Lung (tissue), 12 donors: ENCODE measurements around the gene MAU2. TPM values are rescaled to one million over a fixed set of nuclear protein-coding genes. Genes with fewer than 3 reads are reported as not detected.

ENCODE experiments used
- ATAC-seq: fragments of 200-7000 bp; cut with Tn5 transposase; one replicate; pipeline ENCODE4 v1.9.1; 2020; ENCODE audit warnings: moderate number of reproducible peaks; ENCODE audit not compliant: insufficient read depth, low FRiP score
- DNase-seq, 3 donors: peaks; one replicate each; pipeline ENCODE4 v3.0.0-alpha.2; 2013 to 2017
- H3K27ac ChIP-seq, 2 donors: one replicate each; pipeline ENCODE4 v1.5.1; 2013; ENCODE audit warnings: mild to moderate bottlenecking in 2 of 2, moderate library complexity in 2 of 2, control low read depth in 1 of 2, inconsistent platforms in 1 of 2, low read depth in 1 of 2, low read length in 1 of 2
- H3K27me3 ChIP-seq, 3 donors: one replicate each; pipeline ENCODE4 v1.5.1; 2013; ENCODE audit warnings: low read length in 2 of 3; ENCODE audit not compliant: control insufficient read depth in 3 of 3, insufficient read depth in 3 of 3
- H3K36me3 ChIP-seq, 4 donors: one replicate each; pipeline ENCODE4 v1.5.1; 2013; ENCODE audit warnings: low read length in 4 of 4, mild to moderate bottlenecking in 1 of 4, moderate library complexity in 1 of 4; ENCODE audit not compliant: control insufficient read depth in 4 of 4, insufficient read depth in 4 of 4
- H3K4me1 ChIP-seq, 5 donors: one replicate each; pipeline ENCODE4 v1.5.1; 2013; ENCODE audit warnings: low read length in 5 of 5, mild to moderate bottlenecking in 2 of 5, moderate library complexity in 1 of 5; ENCODE audit not compliant: control insufficient read depth in 5 of 5, insufficient read depth in 5 of 5
- H3K4me3 ChIP-seq: one replicate; pipeline ENCODE4 v1.5.1; 2013; ENCODE audit warnings: mild to moderate bottlenecking, control low read depth, moderate library complexity
- H3K9ac ChIP-seq, 2 donors: one replicate each; pipeline ENCODE4 v1.5.1; 2013; ENCODE audit warnings: low read length in 2 of 2, control low read depth in 1 of 2; ENCODE audit not compliant: insufficient read depth in 1 of 2
- H3K9me3 ChIP-seq, 4 donors: one replicate each; pipeline ENCODE4 v1.5.1; 2013; ENCODE audit warnings: low read length in 3 of 4, mild to moderate bottlenecking in 1 of 4, moderate library complexity in 1 of 4; ENCODE audit not compliant: control insufficient read depth in 4 of 4, insufficient read depth in 3 of 4
- CTCF ChIP-seq: IDR thresholded peaks from 2 replicates; pipeline ENCODE4 v1.5.1; 2012; ENCODE audit warnings: mild to moderate bottlenecking; ENCODE audit errors: control extremely low read depth, extremely low read depth
- WGBS, 2 donors: extraction: QIAGEN DNeasy Blood & Tissue Kit; methylation state at CpG; one replicate each; pipeline ENCODE4 v1.1.7; 2013; 5-methylcytosine and 5-hydroxymethylcytosine counted together
- polyA plus RNA-seq, 2 donors: library from polyadenylated mRNA; stranded (reverse); fragments of 200-250 nt; gene quantifications; one replicate each; pipeline ENCODE4 v1.2.1, GENCODE V29; 2013
- total RNA-seq, 2 donors: library from RNA; depleted of rRNA in 1 of 2; stranded (reverse); fragments of >200 nt in 1 of 2; gene quantifications; one replicate each; pipeline ENCODE4 v1.2.1, GENCODE V29; 2014 to 2021
- donor health status: control.
- donor health status: control.
- donor health status: Bipolar disorder and iron deficiency.
- donor health status: healthy.
- donor health status: DM: yes; HTN: yes; CAD: no.

The MAU2 gene
- total and polyA plus RNA-seq, 4 donors: 21.6 to 68.0 (median 44.5) TPM

DNA sequence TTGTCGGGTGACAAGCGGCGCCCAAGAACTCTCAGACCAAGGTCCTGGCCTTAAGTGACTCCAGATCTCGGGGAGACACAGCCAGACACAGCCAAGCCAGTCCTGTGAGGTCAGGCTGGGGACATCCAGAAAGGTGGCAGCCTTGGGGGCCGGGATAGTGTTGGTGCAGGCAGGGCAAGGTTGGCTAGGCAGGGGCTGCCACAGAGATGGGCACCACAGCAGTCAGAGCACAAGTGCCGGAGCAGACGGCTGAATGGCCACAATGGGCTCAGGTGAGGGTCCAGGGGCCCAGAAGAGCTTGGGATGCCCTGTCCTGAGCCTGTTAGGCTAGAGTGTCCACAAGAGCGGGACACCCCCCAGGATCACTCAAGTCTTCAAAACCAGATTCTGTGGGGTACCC, 32.2 kb downstream of the MAU2 start:
- ATAC-seq (no peak), DNase-seq (no peak)
- H3K27me3 ChIP-seq: no peaks in the 10 kb centered on the region
- no peaks in the 10 kb centered on the region for H3K4me1 ChIP-seq
- no peaks in the 10 kb centered on the region for H3K9me3 ChIP-seq
- no peak overlapping the region for H3K9ac ChIP-seq
- WGBS, 2 donors: 96 to 98% methylated on average over 8 of the region's 8 CpGs
- H3K27ac ChIP-seq: no peak overlapping the region
- H3K4me3 ChIP-seq: no peak overlapping the region
- H3K36me3 ChIP-seq: peaks cover 11 to 75% (median 22%) of the 10 kb centered on the region in 4 donors
- no peak for TF ChIP-seq CTCF

- TF ChIP-seq CTCF: no peak
- H3K27me3 ChIP-seq: no peaks in the 10 kb centered on the region
- 96 to 99% methylated on average over 5 of the region's 5 CpGs for WGBS, 2 donors
- H3K27ac ChIP-seq: no peak overlapping the region
- no peaks in the 10 kb centered on the region for H3K9me3 ChIP-seq
- no peak overlapping the region for H3K9ac ChIP-seq
- no peak for ATAC-seq
- DNase-seq: no peak
- peaks cover 0 to 2% (median 0%) of the 10 kb centered on the region in 5 donors for H3K4me1 ChIP-seq
- no peak overlapping the region for H3K4me3 ChIP-seq
- peaks cover 11 to 66% (median 21%) of the 10 kb centered on the region in 4 donors for H3K36me3 ChIP-seq
These were observed 33.4 kb downstream of the MAU2 start for GRCh38 chr19:19354007-19354406.

DNA sequence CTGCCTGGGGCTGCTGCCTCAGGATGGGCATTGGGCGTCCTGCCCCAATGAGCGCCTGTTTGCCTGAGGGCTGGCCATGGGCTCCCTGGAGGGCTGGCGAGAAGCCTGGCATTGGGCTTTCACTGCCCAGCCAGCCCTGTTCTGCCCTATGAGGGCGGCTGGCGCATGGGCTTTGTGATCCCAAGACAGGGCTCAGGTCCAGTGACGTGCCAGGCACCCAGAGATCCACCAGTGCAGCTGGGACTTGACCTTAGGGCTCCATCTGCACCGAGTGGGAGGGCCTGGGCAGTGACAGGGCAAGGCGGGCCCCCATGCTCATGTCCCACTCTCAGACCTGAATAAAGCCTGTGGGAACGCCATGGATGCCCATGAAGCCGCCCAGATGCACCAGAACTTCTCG, 34.3 kb downstream of the MAU2 start:
- DNase-seq (no peak), ATAC-seq (no peak)
- Histone ChIP-seq H3K4me3 (no peak overlapping the region), H3K27me3 (no peaks in the 10 kb centered on the region), H3K9ac (no peak overlapping the region), H3K9me3 (no peaks in the 10 kb centered on the region), H3K27ac (no peak overlapping the region), H3K36me3 (peaks cover 11 to 59% (median 16%) of the 10 kb centered on the region in 4 donors), H3K4me1 (peaks cover 0 to 2% (median 0%) of the 10 kb centered on the region in 5 donors)
- 93 to 96% methylated on average over 11 of the region's 11 CpGs for WGBS, 2 donors
- no peak for TF ChIP-seq CTCF

DNA sequence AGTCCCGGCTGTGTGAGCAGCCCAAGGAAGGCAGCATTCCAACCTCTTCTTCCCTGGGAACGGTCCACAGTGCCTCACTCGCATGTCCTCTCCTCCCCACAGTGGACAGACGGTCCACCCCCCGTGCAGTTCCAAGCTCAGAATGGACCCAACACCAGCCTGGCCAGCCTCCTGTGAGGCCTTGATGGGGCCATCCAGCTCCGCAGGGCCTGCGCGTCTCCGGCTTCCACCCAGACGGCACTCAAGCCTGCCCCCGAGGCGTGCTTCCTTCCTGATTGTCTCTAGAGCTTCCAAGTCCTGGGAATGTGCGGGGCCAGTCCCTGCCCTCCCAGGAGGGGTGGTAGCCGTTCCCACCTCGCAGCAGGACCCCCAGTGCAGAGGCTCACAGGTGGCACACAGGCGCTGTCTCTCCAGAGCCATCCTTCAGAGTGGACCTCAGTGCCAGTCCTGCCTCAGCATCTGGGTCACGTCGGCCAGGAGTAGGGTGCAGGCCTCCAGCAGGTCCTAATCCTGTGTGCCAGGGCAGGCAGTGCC, 35.0 kb downstream of the MAU2 start:
- Histone ChIP-seq H3K9ac (no peak overlapping the region), H3K9me3 (no peaks in the 10 kb centered on the region), H3K4me1 (peaks cover 0 to 2% (median 0%) of the 10 kb centered on the region in 5 donors), H3K27me3 (no peaks in the 10 kb centered on the region), H3K27ac (no peak overlapping the region), H3K4me3 (no peak overlapping the region), H3K36me3 (peaks cover 11 to 59% (median 16%) of the 10 kb centered on the region in 4 donors)
- no peak for TF ChIP-seq CTCF
- DNase-seq: no peak
- no peak for ATAC-seq
- WGBS, 2 donors: 93 to 95% methylated on average over 18 of the region's 18 CpGs
